Pancreas (tissue), 10 donors: Measurements from ENCODE around the gene RUNX3. TPM values are rescaled to one million over a fixed set of nuclear protein-coding genes. Genes with fewer than 3 reads are reported as not detected.

Experiments used
- ATAC-seq, 4 donors: fragments of 200-7000 bp; cut with Tn5 transposase; one replicate each; pipeline versions ENCODE4 v1.8.0 to v1.9.1; 2020; ENCODE audit warnings: mild to moderate bottlenecking in 4 of 4, moderate library complexity in 4 of 4
- DNase-seq, 6 donors: peaks; one replicate each; pipeline ENCODE4 v3.0.0-alpha.2; 2020
- FAIRE-seq: peaks from 2 replicates; lab custom pipeline; 2012; peaks lifted over from hg19 to GRCh38; lab: Jason Lieb, UNC
- H3K27ac ChIP-seq, 4 donors: fragments of 200-600 bp; sonication (generic); 1 replicate in 3 of 4; 2 replicates in 1 of 4; pipeline versions ENCODE4 v1.5.0 to v1.8.0; 2020
- H3K27me3 ChIP-seq, 4 donors: fragments of 200-600 bp; one replicate each; pipeline ENCODE4 v1.8.0; 2021
- H3K36me3 ChIP-seq, 3 donors: fragments of 200-600 bp; sonication (generic) in 1 of 3; one replicate each; pipeline versions ENCODE4 v1.5.0 to v1.8.0; 2020 to 2021
- H3K4me1 ChIP-seq, 3 donors: fragments of 200-600 bp; one replicate each; pipeline ENCODE4 v1.8.0; 2021
- H3K4me3 ChIP-seq, 4 donors: fragments of 200-600 bp; sonication (generic) in 2 of 4; one replicate each; pipeline versions ENCODE4 v1.5.0 to v1.8.0; 2020 to 2021
- H3K9me3 ChIP-seq, 4 donors: fragments of 200-600 bp; one replicate each; pipeline ENCODE4 v1.8.0; 2021
- WGBS, 2 donors: extraction: QIAGEN DNeasy Blood & Tissue Kit; methylation state at CpG; one replicate each; pipeline ENCODE4 v1.1.7; 2013; 5-methylcytosine and 5-hydroxymethylcytosine counted together
- intact Hi-C, 3 donors: fragments of 100-400 bp; cut with DNase I; formaldehyde crosslinking; loops; one replicate each; pipeline versions ENCODE4 v1.11.1 to v1.14.2; 2022
- polyA plus RNA-seq, 2 donors: library from polyadenylated mRNA; stranded (reverse); fragments of 200-250 nt; gene quantifications; one replicate each; pipeline ENCODE4 v1.2.3, GENCODE V29; 2013
- total RNA-seq, 6 donors: library from RNA; stranded (reverse); fragmentation: NEBNext Ultra II Directional in 4 of 6; extraction: Animal tissue kit (Norgen Biotek cat#: 25700) in 4 of 6; gene quantifications; one replicate each; pipeline versions ENCODE4 v1.2.1 to v1.2.4, GENCODE V29; 2021 to 2023
- TF ChIP-seq, protein P1 (sequence below), 4 donors: fragments of 200-600 bp; sonication (generic) in 3 of 4; IDR thresholded peaks; one replicate each; pipeline versions ENCODE4 v1.5.0 to v1.8.0; 2021; ENCODE audit warnings: antibody characterized with exemption in 4 of 4
- donor health status: healthy with polysubstance abuse.
- donor health status: DM: no; HTN: no; CAD: no; lungs with moderate emphysema.
- donor health status: DM: no; HTN: no; CAD: no.
- donor health status: control.
- donor health status: control.
- donor health status: Bipolar disorder and iron deficiency.
- donor health status: DM: yes; HTN: yes; CAD: no.
- donor health status: DM: no; HTN: no; CAD: no.
- donor health status: DM: no; HTN: no; CAD: no.
- donor health status: DM: yes; HTN: yes; CAD: no.

RUNX3 gene
- total and polyA plus RNA-seq, 8 donors = 0.30 to 3.7 (median 0.77) TPM

DNA sequence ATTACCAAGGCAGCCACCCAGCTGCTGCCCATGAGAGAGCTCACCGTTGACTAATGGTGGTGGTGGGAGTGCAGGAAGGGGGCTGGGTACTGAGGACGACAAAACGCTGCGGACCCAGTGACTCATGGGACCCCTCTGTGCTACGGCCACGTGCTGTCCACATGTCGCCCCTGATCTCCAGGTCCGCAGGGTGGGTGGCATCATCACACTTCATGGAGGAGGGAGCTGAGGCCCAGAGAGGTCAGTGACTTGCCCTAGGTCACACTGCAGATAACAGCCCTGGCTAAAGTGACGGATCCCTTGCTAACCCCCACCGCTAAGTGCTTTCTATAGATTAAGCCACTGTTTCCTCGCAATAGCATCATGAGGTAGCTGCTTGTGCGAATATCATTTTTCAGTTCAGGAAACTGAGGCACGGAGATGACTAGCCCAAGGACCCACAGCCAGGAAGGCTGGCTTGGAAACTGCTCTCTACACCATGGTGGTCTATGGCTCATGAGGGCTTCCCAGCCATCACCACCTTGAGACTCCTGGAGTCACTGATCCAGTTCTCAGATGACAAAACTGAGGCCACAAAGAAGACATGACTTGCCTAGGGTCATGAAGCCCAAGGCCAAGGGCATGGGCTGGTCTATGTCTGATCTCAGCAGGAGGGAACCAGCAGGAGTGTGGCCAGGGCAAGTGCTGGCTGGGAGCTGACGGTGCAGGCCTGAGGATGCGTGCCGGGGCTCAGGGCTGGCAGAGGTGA is 12.6 kb downstream of the RUNX3 start:
- intact Hi-C loops = no loop called here
- peak in 1 of 6 donors; percentile 36 for DNase-seq
- Histone ChIP-seq H3K9me3 (no peaks in the 10 kb centered on the region), H3K36me3 (no peaks in the 10 kb centered on the region), H3K4me1 (no peaks in the 10 kb centered on the region), H3K27ac (no peak overlapping the region), H3K4me3 (no peak overlapping the region), H3K27me3 (no peaks in the 10 kb centered on the region)
- TF ChIP-seq, protein P1, sequence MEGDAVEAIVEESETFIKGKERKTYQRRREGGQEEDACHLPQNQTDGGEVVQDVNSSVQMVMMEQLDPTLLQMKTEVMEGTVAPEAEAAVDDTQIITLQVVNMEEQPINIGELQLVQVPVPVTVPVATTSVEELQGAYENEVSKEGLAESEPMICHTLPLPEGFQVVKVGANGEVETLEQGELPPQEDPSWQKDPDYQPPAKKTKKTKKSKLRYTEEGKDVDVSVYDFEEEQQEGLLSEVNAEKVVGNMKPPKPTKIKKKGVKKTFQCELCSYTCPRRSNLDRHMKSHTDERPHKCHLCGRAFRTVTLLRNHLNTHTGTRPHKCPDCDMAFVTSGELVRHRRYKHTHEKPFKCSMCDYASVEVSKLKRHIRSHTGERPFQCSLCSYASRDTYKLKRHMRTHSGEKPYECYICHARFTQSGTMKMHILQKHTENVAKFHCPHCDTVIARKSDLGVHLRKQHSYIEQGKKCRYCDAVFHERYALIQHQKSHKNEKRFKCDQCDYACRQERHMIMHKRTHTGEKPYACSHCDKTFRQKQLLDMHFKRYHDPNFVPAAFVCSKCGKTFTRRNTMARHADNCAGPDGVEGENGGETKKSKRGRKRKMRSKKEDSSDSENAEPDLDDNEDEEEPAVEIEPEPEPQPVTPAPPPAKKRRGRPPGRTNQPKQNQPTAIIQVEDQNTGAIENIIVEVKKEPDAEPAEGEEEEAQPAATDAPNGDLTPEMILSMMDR (IDR thresholded peaks at IDR 0.05) = no peak
- no peak for FAIRE-seq
- ATAC-seq = no peak
- 81 to 88% methylated on average over 16 of the region's 16 CpGs for WGBS, 2 donors

DNA sequence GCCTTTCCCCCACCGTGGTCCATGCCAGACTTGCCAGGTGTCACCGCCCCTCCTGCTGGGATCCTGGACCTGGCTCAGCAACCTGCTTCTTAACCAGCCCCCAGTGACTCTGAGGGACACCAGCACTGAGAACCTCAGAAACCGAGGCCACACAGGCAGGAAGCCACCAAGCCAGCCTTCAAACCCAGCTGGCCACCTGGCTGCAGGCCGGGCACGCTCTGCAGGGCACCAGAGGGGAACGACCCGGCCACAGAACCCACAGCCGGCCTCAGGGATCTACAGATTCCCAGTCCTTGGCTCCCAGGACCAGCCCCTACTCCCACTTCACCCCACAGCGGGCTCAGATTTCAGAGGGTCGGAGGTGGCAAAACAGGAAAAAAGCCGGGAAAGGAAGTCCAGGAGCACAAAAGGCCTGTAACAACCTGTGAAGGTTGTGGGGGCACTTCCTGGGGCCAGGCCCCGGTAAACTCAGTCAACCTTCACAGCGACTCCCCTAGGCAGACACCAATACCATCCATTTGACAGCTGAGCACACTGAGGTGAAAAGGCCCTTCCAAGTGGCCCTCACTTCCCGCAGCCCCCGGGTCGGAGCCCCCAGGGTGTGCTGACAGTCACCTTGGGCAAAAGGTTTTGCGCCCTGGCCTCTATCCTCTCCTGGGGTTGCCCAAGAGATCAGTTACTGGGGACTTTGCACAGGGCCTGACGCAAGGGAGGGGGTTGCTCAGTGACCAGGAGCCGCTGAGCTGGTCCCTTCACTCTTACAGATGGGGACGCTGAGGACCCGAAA is 14.1 kb downstream of the RUNX3 start:
- H3K27ac ChIP-seq = no peak overlapping the region
- DNase-seq (peak in 1 of 6 donors; percentile 34), FAIRE-seq (no peak), ATAC-seq (no peak)
- no peaks in the 10 kb centered on the region for H3K27me3 ChIP-seq
- WGBS, 2 donors = 73 to 80% methylated on average over 21 of the region's 21 CpGs
- no peaks in the 10 kb centered on the region for H3K9me3 ChIP-seq
- H3K4me3 ChIP-seq = no peak overlapping the region
- H3K36me3 ChIP-seq = no peaks in the 10 kb centered on the region
- intact Hi-C loops = no loop called here
- no peaks in the 10 kb centered on the region for H3K4me1 ChIP-seq
- TF ChIP-seq, protein P1 (IDR thresholded peaks at IDR 0.05) = no peak

DNA sequence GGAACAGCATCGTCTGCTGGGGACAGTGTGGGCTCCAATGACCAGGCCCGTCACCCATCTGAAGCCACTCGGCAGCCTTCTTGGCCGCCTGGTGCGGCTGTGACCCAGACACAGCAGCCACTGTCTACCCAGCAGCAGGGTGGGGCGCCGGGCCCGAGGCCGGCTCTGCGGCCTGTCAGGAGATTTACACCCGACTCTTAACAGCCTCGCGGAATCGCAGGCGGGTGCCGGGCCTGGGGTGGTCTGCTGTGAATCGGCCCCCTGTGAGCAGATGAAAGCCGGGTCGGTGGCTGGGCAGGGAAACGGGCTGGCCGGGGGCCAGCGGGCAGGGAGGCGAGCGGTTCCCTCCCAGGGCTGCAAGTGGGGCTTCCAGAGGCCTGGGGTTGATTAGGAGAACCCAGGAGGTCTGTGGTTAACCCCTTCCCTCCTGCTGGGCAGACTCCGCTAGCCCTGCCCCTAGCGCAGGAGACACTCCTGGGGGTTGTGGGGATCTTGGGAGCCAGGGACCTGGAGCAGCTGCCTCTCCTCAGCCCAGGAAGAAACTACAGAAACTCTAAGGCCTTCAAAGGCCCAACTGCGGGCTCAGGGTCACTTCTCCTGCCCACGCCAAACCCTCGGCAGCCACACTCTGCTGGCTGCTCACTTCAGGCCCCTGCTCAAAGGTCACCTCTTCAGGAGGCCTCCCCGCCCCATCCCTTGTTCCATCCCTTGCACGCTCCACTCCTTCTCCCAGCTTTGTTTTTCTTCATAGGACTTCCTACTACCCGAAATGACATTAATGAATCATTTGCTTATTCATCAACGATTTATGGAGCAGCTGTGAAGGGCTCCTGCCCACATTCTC is 15.6 kb downstream of the RUNX3 start:
- TF ChIP-seq, protein P1 (IDR thresholded peaks at IDR 0.05) = no peak
- H3K27ac ChIP-seq = no peak overlapping the region
- DNase-seq (peak in 2 of 6 donors; percentile 47 to 74), ATAC-seq (peak in 2 of 4 donors; percentile 24 to 46), FAIRE-seq (no peak)
- H3K9me3 ChIP-seq = no peaks in the 10 kb centered on the region
- intact Hi-C loops = no loop called here
- WGBS, 2 donors = 43 to 47% methylated on average over 33 of the region's 33 CpGs
- H3K27me3 ChIP-seq = no peaks in the 10 kb centered on the region
- no peaks in the 10 kb centered on the region for H3K36me3 ChIP-seq
- H3K4me1 ChIP-seq = no peaks in the 10 kb centered on the region
- H3K4me3 ChIP-seq = no peak overlapping the region

DNA sequence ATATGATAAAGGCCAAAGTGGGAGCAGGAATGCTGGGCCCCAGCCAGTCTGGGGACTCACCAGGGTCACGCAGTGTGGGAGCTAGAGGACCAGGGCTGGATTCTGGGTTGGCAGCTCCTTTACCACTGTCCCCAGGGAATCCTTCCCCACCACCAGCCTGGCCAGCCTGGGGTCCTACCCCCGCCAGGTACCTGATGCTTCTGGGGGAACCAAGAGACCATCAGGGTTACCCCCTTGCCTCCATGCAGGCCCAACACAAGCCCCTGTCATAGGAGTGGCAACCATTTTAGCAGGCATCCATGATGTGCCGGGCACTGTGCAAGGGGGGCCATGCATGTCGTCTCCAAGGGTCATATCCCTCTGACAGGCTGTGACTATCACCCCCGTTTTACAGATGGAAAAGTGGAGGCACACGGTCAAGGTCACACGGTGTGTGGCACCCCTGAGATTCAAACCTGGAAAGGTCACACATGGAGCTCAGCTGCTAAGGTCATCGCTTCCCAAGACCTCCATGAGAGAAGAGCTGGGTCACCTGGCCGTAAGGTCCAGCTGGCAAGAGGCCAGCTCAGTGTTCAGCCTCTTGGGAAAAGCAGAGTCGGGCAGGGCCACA is 16.4 kb downstream of the RUNX3 start:
- TF ChIP-seq, protein P1 (IDR thresholded peaks at IDR 0.05) = no peak
- DNase-seq (peak in 1 of 6 donors; percentile 28), FAIRE-seq (no peak)

More for the DNA sequence above, 16.4 kb downstream of the RUNX3 start:
- H3K27ac ChIP-seq = no peak overlapping the region
- WGBS, 2 donors = 77 to 81% methylated on average over 10 of the region's 10 CpGs
- intact Hi-C loops = no loop called here
- ATAC-seq = no peak
- H3K4me3 ChIP-seq = no peak overlapping the region
- H3K36me3 ChIP-seq = no peaks in the 10 kb centered on the region
- no peaks in the 10 kb centered on the region for H3K27me3 ChIP-seq
- H3K9me3 ChIP-seq = no peaks in the 10 kb centered on the region
- H3K4me1 ChIP-seq = no peaks in the 10 kb centered on the region
